H9 (cell line): ENCODE measurements around the gene HOXA9. TPM values are rescaled to one million over a fixed set of nuclear protein-coding genes. Genes with fewer than 3 reads are reported as not detected.

Experiments
- DNase-seq: peaks from one replicate; pipeline ENCODE4 v3.0.0-alpha.2; 2017
- H2AFZ ChIP-seq: one replicate; pipeline ENCODE4 v1.6.1; 2013; ENCODE audit warnings: mild to moderate bottlenecking, low read length, control low read depth, moderate library complexity
- H2AK5ac ChIP-seq: 2 replicates; pipeline ENCODE4 v1.6.1; 2013; ENCODE audit warnings: low read length, control low read depth, mixed read lengths; ENCODE audit not compliant: insufficient read length
- H2BK120ac ChIP-seq: one replicate; pipeline ENCODE4 v1.6.1; 2013; ENCODE audit warnings: low read depth, mild to moderate bottlenecking, low read length, control low read depth, inconsistent platforms; ENCODE audit not compliant: poor library complexity, severe bottlenecking
- H2BK12ac ChIP-seq: 2 replicates; pipeline ENCODE4 v1.6.1; 2013; ENCODE audit warnings: low read length, control low read depth, mixed read lengths, low read depth; ENCODE audit not compliant: insufficient read length
- H2BK15ac ChIP-seq: 2 replicates; pipeline ENCODE4 v1.6.1; 2013; ENCODE audit warnings: low read depth, low read length, control low read depth
- H2BK20ac ChIP-seq: one replicate; pipeline ENCODE4 v1.6.1; 2013; ENCODE audit warnings: low read depth, mild to moderate bottlenecking, low read length, control low read depth, inconsistent platforms; ENCODE audit not compliant: poor library complexity, severe bottlenecking
- H2BK5ac ChIP-seq: 2 replicates; pipeline ENCODE4 v1.6.1; 2013; ENCODE audit warnings: low read length, control low read depth, mixed read lengths; ENCODE audit not compliant: insufficient read length
- H3K14ac ChIP-seq: 2 replicates; pipeline ENCODE4 v1.6.1; 2013; ENCODE audit warnings: low read length, control low read depth; ENCODE audit not compliant: insufficient read depth
- H3K18ac ChIP-seq: 2 replicates; pipeline ENCODE4 v1.6.1; 2013; ENCODE audit warnings: low read depth, mild to moderate bottlenecking, mixed read lengths, low read length, control low read depth; ENCODE audit not compliant: insufficient read length
- H3K23ac ChIP-seq: 2 replicates; pipeline ENCODE4 v1.6.1; 2013; ENCODE audit warnings: low read length, control low read depth, mixed read lengths, low read depth; ENCODE audit not compliant: insufficient read length
- H3K23me2 ChIP-seq: 2 replicates; pipeline ENCODE4 v1.6.1; 2013; ENCODE audit warnings: low read depth, mild to moderate bottlenecking, mixed read lengths, low read length, control low read depth; ENCODE audit not compliant: insufficient read length, poor library complexity, severe bottlenecking
- H3K27ac ChIP-seq: 2 replicates; pipeline ENCODE4 v1.5.1; 2013; ENCODE audit warnings: low read length, control low read depth, mixed read lengths, low read depth; ENCODE audit not compliant: insufficient read length
- H3K27me3 ChIP-seq: 2 replicates; pipeline ENCODE4 v1.6.1; 2013; ENCODE audit warnings: low read length, control low read depth, inconsistent platforms; ENCODE audit not compliant: insufficient read depth
- H3K4ac ChIP-seq: 2 replicates; pipeline ENCODE4 v1.6.1; 2013; ENCODE audit warnings: low read depth, mild to moderate bottlenecking, control low read depth, inconsistent platforms, low read length, moderate library complexity
- H3K4me1 ChIP-seq: 2 replicates; pipeline ENCODE4 v1.6.1; 2013; ENCODE audit warnings: low read length, control low read depth, inconsistent platforms; ENCODE audit not compliant: insufficient read depth
- H3K4me2 ChIP-seq: 2 replicates; pipeline ENCODE4 v1.6.1; 2013; ENCODE audit warnings: low read length, control low read depth, mixed read lengths; ENCODE audit not compliant: insufficient read length, insufficient read depth
- H3K56ac ChIP-seq: 2 replicates; pipeline ENCODE4 v1.6.1; 2013; ENCODE audit warnings: low read depth, mild to moderate bottlenecking, mixed read lengths, low read length, control low read depth; ENCODE audit not compliant: insufficient read length
- H3K79me1 ChIP-seq: 2 replicates; pipeline ENCODE4 v1.6.1; 2013; ENCODE audit warnings: low read depth, mild to moderate bottlenecking, moderate library complexity, low read length, control low read depth, inconsistent platforms; ENCODE audit not compliant: insufficient read depth, poor library complexity, severe bottlenecking
- H3K79me2 ChIP-seq: 2 replicates; pipeline ENCODE4 v1.6.1; 2013; ENCODE audit warnings: low read length, control low read depth, inconsistent platforms; ENCODE audit not compliant: insufficient read depth
- H3K9ac ChIP-seq: 2 replicates; pipeline ENCODE4 v1.6.1; 2013; ENCODE audit warnings: low read length, control low read depth, mixed read lengths; ENCODE audit not compliant: insufficient read length; ENCODE audit errors: extremely low read depth
- H3K9me3 ChIP-seq: one replicate; pipeline ENCODE4 v1.6.1; 2013; ENCODE audit warnings: low read depth, low read length, inconsistent platforms; ENCODE audit not compliant: control insufficient read depth
- H3T11ph ChIP-seq: one replicate; pipeline ENCODE4 v1.6.1; 2013; ENCODE audit warnings: mild to moderate bottlenecking, low read length, control low read depth, inconsistent platforms
- H4K20me1 ChIP-seq: one replicate; pipeline ENCODE4 v1.6.1; 2013; ENCODE audit not compliant: control insufficient read depth, insufficient read length, insufficient read depth
- H4K5ac ChIP-seq: 2 replicates; pipeline ENCODE4 v1.6.1; 2013; ENCODE audit warnings: low read depth, mild to moderate bottlenecking, mixed read lengths, low read length, control low read depth; ENCODE audit not compliant: insufficient read length
- H4K8ac ChIP-seq: replicated peaks from 2 replicates; pipeline ENCODE4 v1.6.1; 2013; ENCODE audit warnings: low read length, control low read depth, mixed read lengths, low read depth; ENCODE audit not compliant: insufficient read length
- H4K91ac ChIP-seq: 2 replicates; pipeline ENCODE4 v1.6.1; 2013; ENCODE audit warnings: low read depth, mild to moderate bottlenecking, moderate library complexity, mixed read lengths, low read length, control low read depth; ENCODE audit not compliant: insufficient read length
- H3K27ac Mint-ChIP-seq, 3 experiments: 2 replicates in 2 of 3; 3 replicates in 1 of 3; pipeline ENCODE4 v1.8.0; 2020 to 2021; ENCODE audit warnings: mixed read lengths in 3 of 3, mild to moderate bottlenecking in 1 of 3, moderate library complexity in 1 of 3
- H3K27me3 Mint-ChIP-seq: 2 replicates; pipeline ENCODE4 v1.8.0; 2021; ENCODE audit warnings: low read depth, mild to moderate bottlenecking, moderate library complexity, mixed read lengths
- H3K36me3 Mint-ChIP-seq, 3 experiments: 2 replicates in 2 of 3; 3 replicates in 1 of 3; pipeline ENCODE4 v1.8.0; 2020 to 2021; ENCODE audit warnings: low read depth in 3 of 3, mixed read lengths in 3 of 3; ENCODE audit not compliant: insufficient read depth in 1 of 3
- H3K4me1 Mint-ChIP-seq, 2 experiments: 2 replicates each; pipeline ENCODE4 v1.8.0; 2020; ENCODE audit warnings: mixed read lengths in 2 of 2
- H3K4me3 Mint-ChIP-seq, 2 experiments: 2 replicates in 1 of 2; 3 replicates in 1 of 2; pipeline ENCODE4 v1.8.0; 2020 to 2021; ENCODE audit warnings: mild to moderate bottlenecking in 2 of 2, mixed read lengths in 2 of 2, moderate library complexity in 1 of 2
- H3K9me3 Mint-ChIP-seq, 2 experiments: 2 replicates in 1 of 2; 3 replicates in 1 of 2; pipeline ENCODE4 v1.8.0; 2020; ENCODE audit warnings: mild to moderate bottlenecking in 2 of 2, mixed read lengths in 2 of 2, moderate library complexity in 1 of 2
- CTCF ChIP-seq: fragments of 200-600 bp; sonication (generic); conservative IDR thresholded peaks from 3 replicates; pipeline ENCODE4 v1.8.0; 2021; ENCODE audit warnings: antibody characterized with exemption, mild to moderate bottlenecking
- WGBS: extraction: QIAGEN DNeasy Blood & Tissue Kit; methylation state at CpG from one replicate; pipeline ENCODE4 v1.1.7; 2013; ENCODE audit warnings: missing lambda C conversion rate, low lambda C conversion rate, mixed read lengths; ENCODE audit not compliant: insufficient read length; ENCODE audit errors: extremely low coverage; 5-methylcytosine and 5-hydroxymethylcytosine counted together
- total RNA-seq: library from RNA; stranded (reverse); gene quantifications from 2 replicates; pipeline ENCODE4 v1.2.1, GENCODE V29; 2021

HOXA9 gene
- total RNA-seq, 1 experiment from 2014 or later = not detected

GRCh38 chr7:27131390-27131819 lies 33.9 kb downstream of the HOXA9 start:
- Histone ChIP-seq H4K20me1 (peaks cover 3% of the 10 kb centered on the region), H2AK5ac (no peak overlapping the region), H2AFZ (no peak overlapping the region), H3K27ac (no peak overlapping the region), H3K4me2 (peak overlapping the region; percentile 20), H3T11ph (no peak overlapping the region), H2BK20ac (no peak overlapping the region), H3K79me2 (no peaks in the 10 kb centered on the region), H3K56ac (no peak overlapping the region), H3K23ac (no peak overlapping the region), H3K18ac (no peak overlapping the region), H4K5ac (no peak overlapping the region), H4K91ac (no peak overlapping the region), H3K4ac (no peak overlapping the region), H2BK5ac (no peak overlapping the region), H2BK15ac (no peak overlapping the region), H2BK12ac (no peak overlapping the region), H3K79me1 (no peaks in the 10 kb centered on the region), H2BK120ac (no peak overlapping the region), H3K14ac (no peak overlapping the region), H3K9ac (no peak overlapping the region), H3K23me2 (no peaks in the 10 kb centered on the region), H3K9me3 (no peaks in the 10 kb centered on the region), H4K8ac (no peak overlapping the region), H3K27me3 (peaks cover 95% of the 10 kb centered on the region), H3K4me1 (no peaks in the 10 kb centered on the region)
- WGBS = no CpG with 5 or more reads among the region's 12 CpGs
- DNase-seq = no peak
- Mint-ChIP-seq H3K36me3 (no peaks in the 10 kb centered on the region; a peak in 1 of 7 replicates), H3K4me3 (peak overlapping the region; percentile 46 to 60; a peak in 3 of 5 replicates), H3K27ac (no peak overlapping the region), H3K27me3 (peaks cover 97% of the 10 kb centered on the region), H3K9me3 (peaks cover 0 to 10% of the 10 kb centered on the region in 2 experiments; a peak in 2 of 5 replicates), H3K4me1 (no peaks in the 10 kb centered on the region)
- no peak for TF ChIP-seq CTCF
